GM19193 (cell line): ENCODE results near the gene TMEM62.

Experiments
- POLR2A ChIP-seq: IDR thresholded peaks from 4 replicates; pipeline ENCODE4 v1.6.1; 2011; ENCODE audit not compliant: insufficient read depth, insufficient read length; ENCODE audit errors: extremely low read depth

TMEM62 gene

DNA sequence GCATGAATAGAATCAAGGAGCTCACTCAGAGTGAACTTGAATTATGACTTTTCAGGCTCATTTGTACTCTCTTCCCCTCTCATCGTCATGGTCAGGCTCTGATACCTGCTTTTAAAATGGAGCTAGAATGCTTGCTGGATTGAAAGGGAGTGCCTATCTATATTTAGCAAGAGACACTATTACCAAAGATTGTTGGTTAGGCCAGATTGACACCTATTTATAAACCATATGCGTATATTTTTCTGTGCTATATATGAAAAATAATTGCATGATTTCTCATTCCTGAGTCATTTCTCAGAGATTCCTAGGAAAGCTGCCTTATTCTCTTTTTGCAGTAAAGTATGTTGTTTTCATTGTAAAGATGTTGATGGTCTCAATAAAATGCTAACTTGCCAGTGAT is 61.4 kb downstream of the TMEM62 start:
- no peak for TF ChIP-seq POLR2A

DNA sequence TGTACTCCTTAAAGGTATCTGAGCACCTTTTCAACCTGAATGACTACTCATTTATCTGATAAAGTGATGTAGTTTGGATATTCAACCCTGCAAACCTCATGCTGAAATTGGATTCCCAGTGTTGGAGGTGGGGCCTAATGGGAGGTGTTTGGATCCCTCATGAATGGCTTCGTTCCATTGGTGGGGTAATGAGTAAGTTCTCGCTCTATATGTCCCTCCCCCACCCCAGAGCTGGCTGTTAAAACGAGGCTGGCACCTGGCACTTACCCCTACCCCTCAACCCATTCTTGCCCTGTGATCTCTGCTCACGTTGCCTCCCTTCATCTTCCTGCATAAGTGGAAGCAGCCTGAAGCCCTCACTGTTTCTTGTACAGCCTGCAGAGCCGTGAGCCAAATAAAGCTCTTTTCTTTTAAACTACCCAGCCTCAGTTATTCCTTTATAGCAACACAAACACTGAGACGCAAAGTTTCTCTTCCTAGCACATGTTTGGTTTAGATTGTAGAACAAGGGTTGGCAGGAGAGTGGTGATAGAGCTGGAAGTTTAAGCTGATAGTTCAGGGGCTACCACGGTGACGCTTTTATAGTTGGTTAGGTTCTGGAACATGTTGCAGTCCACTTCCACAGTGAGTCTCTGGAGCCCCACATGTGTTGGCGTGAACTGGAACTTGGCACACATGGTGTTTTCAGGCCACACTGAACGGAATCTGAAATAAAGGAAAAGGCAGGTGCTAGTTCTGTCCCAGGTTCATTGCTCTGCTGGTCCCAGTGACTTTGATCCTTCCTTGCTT is 63.6 kb downstream of the TMEM62 start:
- TF ChIP-seq POLR2A: no peak

DNA sequence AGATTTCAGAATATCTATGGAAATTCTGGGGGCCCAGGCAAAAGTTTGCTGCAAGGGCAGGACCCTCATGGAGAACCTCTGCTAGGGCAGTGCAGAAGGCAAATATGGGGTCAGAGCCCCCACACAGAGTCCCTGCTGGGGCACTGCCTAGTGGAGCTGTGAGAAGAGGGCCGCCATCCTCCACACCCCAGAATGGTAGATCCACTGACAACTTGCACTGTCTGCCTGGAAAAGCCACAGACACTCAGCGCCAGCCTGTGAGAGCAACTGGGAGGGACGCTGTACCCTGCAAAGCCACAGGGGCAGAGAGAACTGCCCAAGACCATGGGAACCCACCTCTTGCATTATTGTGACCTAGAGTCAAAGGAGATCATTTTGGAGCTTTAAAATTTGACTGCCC is 65.6 kb downstream of the TMEM62 start:
- TF ChIP-seq POLR2A: no peak

DNA sequence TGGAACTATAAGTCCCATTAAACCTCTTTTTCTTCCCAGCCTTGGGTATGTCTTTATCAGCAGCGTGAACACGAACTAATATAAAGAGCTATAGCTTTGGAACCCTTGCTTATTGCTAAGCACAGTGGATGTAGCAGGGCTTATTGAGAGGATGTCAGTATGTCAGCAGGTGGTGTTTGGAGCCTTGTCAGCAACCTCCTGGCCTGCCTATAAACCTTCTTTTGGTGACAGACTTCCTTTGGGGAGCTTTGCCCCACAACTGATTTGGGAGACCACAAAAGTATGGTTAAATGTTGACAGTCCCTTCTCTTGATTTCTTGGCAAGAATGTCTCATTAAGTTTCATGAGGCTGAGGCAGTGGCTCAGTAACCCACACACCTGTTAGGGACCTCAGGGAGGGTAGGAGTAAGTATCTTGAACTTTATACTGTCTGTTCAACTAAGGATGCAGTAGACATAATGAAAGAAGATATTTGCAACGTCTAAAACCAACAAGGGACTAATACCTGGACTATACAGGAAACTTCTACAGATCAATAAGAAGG is 66.6 kb downstream of the TMEM62 start:
- TF ChIP-seq POLR2A: no peak

DNA sequence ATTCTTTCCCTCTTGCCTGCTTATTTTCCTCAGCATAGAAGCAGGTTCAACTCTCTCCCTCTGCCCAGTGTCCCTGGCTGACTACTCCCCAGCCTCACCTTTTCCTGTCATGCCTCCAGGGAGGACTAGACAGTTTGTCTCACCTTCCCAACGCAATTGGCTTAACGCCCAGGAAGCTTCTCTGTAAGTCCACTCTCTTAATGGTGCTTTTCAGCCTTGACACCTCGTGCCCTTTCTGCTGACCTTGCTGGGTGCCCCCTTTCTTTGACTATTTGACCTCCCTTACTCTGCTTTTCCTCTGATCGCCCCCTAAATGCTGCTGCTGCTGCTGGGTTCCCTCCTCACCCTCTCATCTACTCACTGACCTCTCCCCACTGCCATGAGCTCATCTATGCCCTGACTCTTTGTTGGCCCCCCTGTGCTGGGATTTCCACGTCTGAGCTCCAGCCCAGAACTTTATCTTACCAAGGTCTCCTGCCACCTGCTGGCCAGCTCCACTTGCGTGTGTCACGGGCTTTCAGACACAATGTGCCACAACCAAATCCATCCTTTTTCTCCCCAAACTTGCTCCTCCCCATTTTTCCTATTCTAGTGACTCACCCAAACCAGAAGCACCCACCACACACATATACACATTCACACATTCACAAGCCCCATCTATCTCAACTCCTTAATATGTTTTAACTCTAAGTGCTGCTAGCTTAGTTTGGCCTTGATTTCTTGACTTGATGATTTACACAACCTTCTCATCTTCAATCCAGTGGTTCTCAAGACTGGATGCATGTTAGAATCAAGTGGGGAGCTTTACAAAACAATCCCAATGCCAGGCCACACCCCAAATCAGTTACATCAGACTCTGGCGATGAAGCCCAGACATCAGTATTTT is 70.9 kb downstream of the TMEM62 start:
- no peak for TF ChIP-seq POLR2A

DNA sequence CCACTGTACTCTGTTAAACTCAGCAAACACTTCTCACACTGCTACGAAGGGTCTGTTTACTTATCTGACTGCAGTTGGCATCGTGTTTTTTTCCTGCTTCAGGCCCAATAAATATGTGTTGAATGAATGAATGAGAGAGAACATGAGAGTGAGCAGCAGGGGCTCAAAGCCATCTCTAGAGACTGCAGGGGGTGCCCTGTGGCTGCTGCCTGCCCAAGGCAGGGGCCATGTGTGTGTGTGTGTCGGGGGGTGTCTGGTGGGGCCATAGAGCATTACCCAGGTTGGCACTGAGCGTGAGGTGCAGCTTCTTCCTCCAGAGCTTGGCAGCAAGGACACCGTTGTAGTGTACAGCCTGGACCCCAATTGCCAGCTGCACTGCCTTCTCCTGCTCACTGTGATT is 72.7 kb downstream of the TMEM62 start:
- no peak for TF ChIP-seq POLR2A

DNA sequence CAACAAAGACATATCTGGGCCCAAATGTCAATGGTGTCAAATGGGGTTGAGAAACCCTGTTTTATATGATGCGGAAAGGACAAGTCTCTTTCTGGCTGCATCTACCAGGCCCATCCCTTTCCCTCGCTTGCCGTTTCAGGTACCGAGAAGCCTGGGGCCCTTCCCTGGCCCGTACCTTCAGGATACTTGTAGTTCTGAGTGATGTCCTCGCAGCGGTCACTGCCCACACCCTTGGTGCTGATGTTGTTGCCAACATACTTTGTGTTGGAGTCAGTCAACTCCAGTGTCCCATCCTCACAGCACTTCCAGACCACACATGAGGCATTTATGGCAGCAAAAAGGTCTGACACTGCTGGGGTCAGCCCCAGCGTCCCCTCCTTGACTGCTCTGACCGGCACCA is 73.6 kb downstream of the TMEM62 start:
- no peak for TF ChIP-seq POLR2A

DNA sequence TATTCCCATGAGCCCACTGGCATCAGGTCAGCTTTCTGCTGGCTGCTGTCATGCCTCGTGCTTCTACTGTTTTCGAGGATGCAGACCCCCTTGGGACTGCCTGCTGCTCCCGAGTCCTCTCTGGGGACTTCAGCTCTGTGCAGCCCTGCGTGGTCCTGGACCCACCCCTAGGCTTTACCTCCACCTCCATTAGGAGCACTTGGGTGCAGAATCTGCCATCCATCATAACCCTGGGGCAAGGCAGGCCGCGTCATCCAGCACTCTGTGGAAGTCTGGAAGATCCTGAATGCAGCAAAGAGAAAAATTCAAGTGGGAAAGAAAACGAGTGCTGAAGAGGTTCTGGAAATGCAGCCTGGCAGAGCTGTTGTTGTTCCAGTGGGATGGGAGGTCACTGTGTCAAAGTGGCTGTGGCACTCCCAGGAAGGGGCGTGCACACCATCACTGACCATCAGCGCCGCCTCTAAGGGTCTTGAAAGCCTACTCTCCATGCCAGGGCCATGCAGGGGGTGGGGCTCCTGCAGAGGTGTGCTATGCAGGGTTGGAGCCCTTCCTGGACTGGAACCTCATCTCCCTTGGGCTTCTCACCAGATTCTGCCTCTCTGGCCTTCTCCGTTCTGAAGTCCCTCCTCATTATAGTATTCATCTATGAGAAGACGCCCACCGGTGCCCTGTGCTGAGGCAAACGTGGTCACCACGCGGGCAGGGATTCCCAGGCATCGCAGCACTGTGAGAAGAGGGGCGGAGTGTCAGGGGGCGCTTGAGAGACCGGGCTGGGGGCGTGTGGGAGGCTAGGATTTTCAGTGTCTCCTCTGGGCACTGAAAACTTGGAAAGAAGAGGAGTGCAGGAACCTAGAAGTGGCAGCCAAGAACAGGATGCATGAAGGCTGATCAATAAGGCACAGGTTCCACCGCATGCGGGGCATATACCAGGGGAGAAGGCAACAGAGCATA is 74.9 kb downstream of the TMEM62 start:
- TF ChIP-seq POLR2A: no peak

DNA sequence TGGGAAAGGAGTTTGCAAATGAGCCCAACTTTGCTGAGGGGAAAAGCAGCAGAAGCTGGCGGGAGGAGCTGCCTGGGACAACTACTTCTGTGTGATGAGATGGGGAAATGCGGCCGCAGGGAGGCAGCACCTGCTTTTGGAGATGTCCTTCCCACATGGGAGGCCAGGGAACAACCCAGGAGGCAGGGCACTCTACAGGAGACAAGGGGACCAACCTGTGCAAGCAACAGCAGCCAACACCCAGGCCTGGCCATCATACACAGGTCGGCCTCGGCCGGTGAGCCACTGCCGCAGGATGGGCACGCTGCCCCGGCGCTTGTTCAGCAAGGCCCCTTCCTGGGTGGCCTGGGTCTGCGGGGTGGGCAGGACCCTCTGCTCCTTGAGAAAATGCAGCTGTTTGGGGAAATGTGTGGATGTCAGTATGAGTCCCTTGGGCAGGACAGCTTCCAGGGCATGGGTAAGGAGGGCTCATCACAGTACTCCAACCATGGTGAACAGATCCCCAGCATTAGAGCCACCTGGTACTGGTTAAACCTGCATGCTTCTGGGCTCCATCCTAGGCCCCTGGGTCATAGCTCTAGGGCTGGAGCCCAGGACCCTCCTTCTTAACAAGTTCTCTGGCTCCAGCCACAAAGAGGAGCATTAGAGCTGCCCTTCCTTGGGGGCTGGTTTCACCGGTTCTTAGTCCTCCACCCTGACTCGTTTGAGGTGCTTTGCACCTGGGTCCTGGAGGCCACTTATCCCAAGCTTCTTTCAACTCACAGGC is 75.9 kb downstream of the TMEM62 start:
- TF ChIP-seq POLR2A: no peak

DNA sequence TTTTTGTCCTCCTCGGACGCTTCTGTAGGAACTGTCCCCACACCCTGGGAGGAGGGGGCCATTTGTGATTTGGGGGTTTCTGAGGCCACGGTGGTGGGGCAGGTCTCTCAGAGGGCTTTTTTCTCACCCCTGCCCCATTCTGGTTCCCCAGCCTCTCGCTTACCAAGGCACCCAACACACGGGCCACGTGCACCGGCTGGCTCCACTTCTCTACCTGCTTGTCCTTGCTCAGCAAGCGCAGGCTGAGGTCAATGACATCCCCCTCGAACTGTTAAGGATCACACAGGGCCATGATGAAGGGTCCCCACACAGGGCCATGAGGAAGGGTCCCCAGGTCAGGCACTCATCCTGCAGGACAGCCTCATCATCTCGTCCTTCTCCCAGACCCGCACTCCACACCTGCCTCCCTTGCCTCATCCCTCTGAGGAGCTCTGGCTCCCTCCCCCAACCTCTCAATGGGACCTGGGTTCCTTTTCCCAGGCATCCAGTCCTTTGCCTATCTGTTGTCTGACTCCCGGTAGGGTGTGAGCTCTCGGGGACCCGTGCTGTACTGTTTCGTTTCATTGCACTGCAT is 76.9 kb downstream of the TMEM62 start:
- TF ChIP-seq POLR2A: no peak

DNA sequence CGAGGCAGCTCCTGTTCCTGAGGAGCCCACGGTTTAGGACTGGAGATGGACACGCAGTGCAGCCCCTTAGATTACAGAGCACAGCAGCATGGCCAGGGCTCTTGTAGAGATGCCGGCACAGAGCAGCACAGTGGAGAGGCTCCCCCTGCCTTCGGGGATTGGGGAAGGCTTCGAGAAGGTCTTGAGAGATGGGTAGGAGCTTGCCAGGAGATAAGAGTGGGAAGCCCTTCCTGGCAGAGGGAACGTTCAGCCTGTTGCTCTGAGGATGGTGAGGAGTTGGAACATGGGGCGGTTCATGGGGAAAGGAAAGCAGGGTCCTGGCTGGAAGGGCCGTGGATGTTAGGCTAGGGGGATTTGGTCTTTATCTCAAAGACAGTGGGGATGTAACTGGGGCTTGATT is 77.4 kb downstream of the TMEM62 start:
- TF ChIP-seq POLR2A: no peak

DNA sequence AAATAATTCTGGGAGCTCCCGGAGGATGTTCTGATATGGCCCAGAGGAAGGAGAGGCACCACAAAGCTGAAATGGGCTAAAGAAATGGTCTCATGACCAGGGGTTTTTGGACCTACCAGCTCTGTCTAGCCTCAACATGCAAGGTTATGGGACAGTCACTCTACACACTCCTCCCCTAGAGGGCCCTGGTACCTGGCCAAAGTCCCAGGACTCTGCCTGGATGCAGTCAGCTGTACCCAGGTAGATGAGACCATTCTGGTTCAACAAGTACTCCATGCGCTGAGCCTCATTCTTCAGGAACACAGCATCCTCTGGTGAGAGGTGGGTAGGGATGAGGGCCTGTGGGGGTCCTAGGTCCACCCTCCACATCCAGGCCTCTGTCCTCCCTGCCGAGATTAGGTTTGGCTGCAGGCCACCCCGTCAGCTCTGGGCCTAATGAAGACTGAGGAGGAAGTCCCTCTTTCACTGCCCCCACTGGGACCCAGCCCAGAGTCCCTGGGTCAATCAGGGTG is 77.9 kb downstream of the TMEM62 start:
- no peak for TF ChIP-seq POLR2A

DNA sequence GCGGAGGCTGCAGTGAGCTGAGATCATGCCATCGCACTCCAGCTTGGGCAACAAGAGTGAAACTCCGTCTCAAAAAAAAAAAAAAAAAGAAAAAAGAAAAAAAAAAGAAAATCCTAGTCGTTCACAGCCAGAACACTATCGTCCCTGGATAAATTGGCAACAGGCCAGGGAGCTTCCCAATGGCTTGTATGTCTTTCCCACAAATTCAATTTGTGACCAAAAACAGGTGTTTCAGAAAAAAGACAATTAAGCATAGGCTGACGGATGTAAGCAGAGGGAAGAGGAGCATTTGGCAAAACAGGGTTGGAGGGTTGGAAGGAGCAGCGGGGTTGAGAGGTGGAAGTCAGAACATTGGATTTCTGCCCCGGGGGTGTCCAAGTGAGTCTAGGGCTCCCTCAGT is 78.9 kb downstream of the TMEM62 start:
- no peak for TF ChIP-seq POLR2A
